Measurements from ENCODE around the gene MCTP2. TPM values are rescaled to one million over a fixed set of nuclear protein-coding genes. Genes with fewer than 3 reads are reported as not detected.

The MCTP2 gene
- polyA plus RNA-seq, 4 donors: 4.1 to 11.7 (median 5.6) TPM

GRCh38 chr15:94380798-94381197 is 149.4 kb downstream of the MCTP2 start:
- Histone ChIP-seq H3K9me3 (ENCODE audit: control insufficient read depth in 2 of 2, insufficient read depth in 1 of 2, low read depth in 1 of 2, low read length in 1 of 2) (no peaks in the 10 kb centered on the region), H3K27ac (ENCODE audit: low read depth in 1 of 3, low read length in 2 of 3) (no peak overlapping the region), H3K36me3 (ENCODE audit: control insufficient read depth in 3 of 3, insufficient read depth in 2 of 3, low read depth in 1 of 3, low read length in 3 of 3) (peaks cover 0 to 12% (median 7%) of the 10 kb centered on the region in 3 donors), H3K4me1 (ENCODE audit: control insufficient read depth in 3 of 3, insufficient read depth in 2 of 3, low read depth in 1 of 3, low read length in 2 of 3) (no peaks in the 10 kb centered on the region), H3K4me3 (ENCODE audit: low read depth in 1 of 3, low read length in 3 of 3) (no peak overlapping the region), H3K27me3 (ENCODE audit: control insufficient read depth in 3 of 3, insufficient read depth in 3 of 3, low read length in 3 of 3) (no peaks in the 10 kb centered on the region)
- DNase-seq (no peak), FAIRE-seq (no peak)
- WGBS, 3 donors: 85 to 96% (median 89%) methylated on average over 1 of the region's 1 CpG

DNA sequence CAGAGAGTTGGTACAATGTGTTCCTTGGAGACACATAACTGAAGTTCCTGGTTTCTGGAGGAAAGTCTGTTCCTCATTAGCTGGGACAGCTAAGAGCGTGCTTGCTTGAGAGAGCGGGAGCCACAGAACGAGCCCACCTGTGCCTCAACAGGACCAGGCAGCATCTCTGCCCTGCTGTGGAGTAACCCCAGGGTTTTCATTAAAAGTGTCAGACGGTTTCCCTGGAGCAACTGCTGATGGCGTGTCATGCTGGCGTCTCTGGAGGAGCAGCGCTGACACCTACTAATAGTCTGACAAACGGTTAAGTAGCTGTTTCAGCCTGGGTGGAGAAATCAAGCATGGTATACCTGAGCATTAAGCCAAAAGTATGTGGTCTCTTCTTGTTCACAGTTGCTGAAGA is 150.0 kb downstream of the MCTP2 start:
- no peak for FAIRE-seq

GRCh38 chr15:94383041-94383440 is 151.7 kb downstream of the MCTP2 start:
- FAIRE-seq: no peak
- peaks cover 0 to 11% (median 10%) of the 10 kb centered on the region in 3 donors for H3K36me3 ChIP-seq (ENCODE audit: control insufficient read depth in 3 of 3, insufficient read depth in 2 of 3, low read depth in 1 of 3, low read length in 3 of 3)

More for the DNA sequence above, 150.0 kb downstream of the MCTP2 start:
- 95 to 97% (median 96%) methylated on average over 8 of the region's 8 CpGs for WGBS, 3 donors
- Histone ChIP-seq H3K27me3 (ENCODE audit: control insufficient read depth in 3 of 3, insufficient read depth in 3 of 3, low read length in 3 of 3) (no peaks in the 10 kb centered on the region), H3K36me3 (ENCODE audit: control insufficient read depth in 3 of 3, insufficient read depth in 2 of 3, low read depth in 1 of 3, low read length in 3 of 3) (peaks cover 0 to 14% (median 9%) of the 10 kb centered on the region in 3 donors), H3K9me3 (ENCODE audit: control insufficient read depth in 2 of 2, insufficient read depth in 1 of 2, low read depth in 1 of 2, low read length in 1 of 2) (no peaks in the 10 kb centered on the region), H3K4me1 (ENCODE audit: control insufficient read depth in 3 of 3, insufficient read depth in 2 of 3, low read depth in 1 of 3, low read length in 2 of 3) (no peaks in the 10 kb centered on the region), H3K4me3 (ENCODE audit: low read depth in 1 of 3, low read length in 3 of 3) (no peak overlapping the region), H3K27ac (ENCODE audit: low read depth in 1 of 3, low read length in 2 of 3) (no peak overlapping the region)
- no peak for DNase-seq

DNA sequence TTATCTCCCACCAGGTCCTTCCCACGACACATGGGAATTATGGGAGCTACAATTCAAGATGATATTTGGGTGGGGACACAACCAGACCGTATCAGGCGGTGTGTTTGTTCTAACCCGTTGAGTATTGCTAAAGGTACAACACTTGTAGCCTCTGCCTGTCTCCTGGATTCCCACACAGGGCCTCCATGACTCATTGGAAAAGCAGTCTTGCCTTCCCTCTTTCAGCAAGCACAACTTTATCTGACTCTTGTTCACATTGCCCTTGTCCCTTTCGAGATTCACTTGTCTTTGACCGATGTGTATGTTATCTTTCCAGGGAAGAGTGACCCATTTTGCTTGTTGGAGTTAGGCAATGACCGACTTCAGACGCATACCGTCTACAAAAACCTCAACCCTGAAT is 152.3 kb downstream of the MCTP2 start:
- Histone ChIP-seq H3K27ac (ENCODE audit: low read depth in 1 of 3, low read length in 2 of 3) (no peak overlapping the region), H3K4me3 (ENCODE audit: low read depth in 1 of 3, low read length in 3 of 3) (no peak overlapping the region), H3K36me3 (ENCODE audit: control insufficient read depth in 3 of 3, insufficient read depth in 2 of 3, low read depth in 1 of 3, low read length in 3 of 3) (peaks cover under 1 to 12% (median 8%) of the 10 kb centered on the region in 3 donors), H3K27me3 (ENCODE audit: control insufficient read depth in 3 of 3, insufficient read depth in 3 of 3, low read length in 3 of 3) (no peaks in the 10 kb centered on the region), H3K4me1 (ENCODE audit: control insufficient read depth in 3 of 3, insufficient read depth in 2 of 3, low read depth in 1 of 3, low read length in 2 of 3) (no peaks in the 10 kb centered on the region), H3K9me3 (ENCODE audit: control insufficient read depth in 2 of 2, insufficient read depth in 1 of 2, low read depth in 1 of 2, low read length in 1 of 2) (no peaks in the 10 kb centered on the region)
- FAIRE-seq: no peak
- no peak for DNase-seq
- WGBS, 3 donors: 97 to 99% (median 97%) methylated on average over 9 of the region's 9 CpGs

More at GRCh38 chr15:94383041-94383440, 151.7 kb downstream of the MCTP2 start:
- 83 to 92% (median 91%) methylated on average over 3 of the region's 3 CpGs for WGBS, 3 donors
- Histone ChIP-seq H3K27me3 (ENCODE audit: control insufficient read depth in 3 of 3, insufficient read depth in 3 of 3, low read length in 3 of 3) (no peaks in the 10 kb centered on the region), H3K4me1 (ENCODE audit: control insufficient read depth in 3 of 3, insufficient read depth in 2 of 3, low read depth in 1 of 3, low read length in 2 of 3) (no peaks in the 10 kb centered on the region), H3K27ac (ENCODE audit: low read depth in 1 of 3, low read length in 2 of 3) (no peak overlapping the region), H3K4me3 (ENCODE audit: low read depth in 1 of 3, low read length in 3 of 3) (no peak overlapping the region), H3K9me3 (ENCODE audit: control insufficient read depth in 2 of 2, insufficient read depth in 1 of 2, low read depth in 1 of 2, low read length in 1 of 2) (no peaks in the 10 kb centered on the region)
- DNase-seq: no peak

- DNase-seq (no peak), FAIRE-seq (no peak)
- Histone ChIP-seq H3K9me3 (ENCODE audit: control insufficient read depth in 2 of 2, insufficient read depth in 1 of 2, low read depth in 1 of 2, low read length in 1 of 2) (no peaks in the 10 kb centered on the region), H3K4me3 (ENCODE audit: low read depth in 1 of 3, low read length in 3 of 3) (no peak overlapping the region), H3K27me3 (ENCODE audit: control insufficient read depth in 3 of 3, insufficient read depth in 3 of 3, low read length in 3 of 3) (no peaks in the 10 kb centered on the region), H3K36me3 (ENCODE audit: control insufficient read depth in 3 of 3, insufficient read depth in 2 of 3, low read depth in 1 of 3, low read length in 3 of 3) (peaks cover 3 to 12% (median 5%) of the 10 kb centered on the region in 3 donors), H3K27ac (ENCODE audit: low read depth in 1 of 3, low read length in 2 of 3) (no peak overlapping the region), H3K4me1 (ENCODE audit: control insufficient read depth in 3 of 3, insufficient read depth in 2 of 3, low read depth in 1 of 3, low read length in 2 of 3) (no peaks in the 10 kb centered on the region)
- WGBS, 3 donors: 63 to 71% (median 71%) methylated on average over 4 of the region's 4 CpGs
Observed at GRCh38 chr15:94385441-94385840, 154.1 kb downstream of the MCTP2 start.

- H3K36me3 ChIP-seq (ENCODE audit: control insufficient read depth in 3 of 3, insufficient read depth in 2 of 3, low read depth in 1 of 3, low read length in 3 of 3): peaks cover 3 to 11% (median 5%) of the 10 kb centered on the region in 3 donors
- FAIRE-seq: no peak
- 93% methylated on average over 7 of the region's 7 CpGs for WGBS, 3 donors
- H3K4me3 ChIP-seq (ENCODE audit: low read depth in 1 of 3, low read length in 3 of 3): no peak overlapping the region
- no peaks in the 10 kb centered on the region for H3K9me3 ChIP-seq (ENCODE audit: control insufficient read depth in 2 of 2, insufficient read depth in 1 of 2, low read depth in 1 of 2, low read length in 1 of 2)
- no peaks in the 10 kb centered on the region for H3K27me3 ChIP-seq (ENCODE audit: control insufficient read depth in 3 of 3, insufficient read depth in 3 of 3, low read length in 3 of 3)
- no peak overlapping the region for H3K27ac ChIP-seq (ENCODE audit: low read depth in 1 of 3, low read length in 2 of 3)
- DNase-seq: no peak
- H3K4me1 ChIP-seq (ENCODE audit: control insufficient read depth in 3 of 3, insufficient read depth in 2 of 3, low read depth in 1 of 3, low read length in 2 of 3): no peaks in the 10 kb centered on the region
Observed at GRCh38 chr15:94386351-94386750, 155.0 kb downstream of the MCTP2 start.

DNA sequence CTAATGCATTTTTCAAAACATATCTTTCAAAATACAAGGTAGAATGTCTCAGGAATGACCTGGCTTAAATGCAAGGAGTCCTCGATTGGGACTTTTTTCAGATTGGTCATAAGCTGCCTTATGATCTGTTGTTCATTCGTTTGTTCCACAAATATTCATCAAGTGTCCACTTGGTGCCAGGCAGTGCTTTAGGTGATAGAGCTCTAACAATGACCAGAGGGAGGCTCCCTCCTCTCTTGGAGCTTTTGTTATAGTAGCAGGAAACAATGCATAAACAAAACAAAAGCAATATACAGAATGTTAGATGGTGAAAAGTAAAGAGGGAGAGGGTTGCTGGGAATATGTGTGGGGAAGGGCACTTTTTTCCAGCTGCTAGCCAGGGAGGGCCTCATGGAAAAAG is 156.1 kb downstream of the MCTP2 start:
- Histone ChIP-seq H3K4me3 (ENCODE audit: low read depth in 1 of 3, low read length in 3 of 3) (no peak overlapping the region), H3K27me3 (ENCODE audit: control insufficient read depth in 3 of 3, insufficient read depth in 3 of 3, low read length in 3 of 3) (no peaks in the 10 kb centered on the region), H3K4me1 (ENCODE audit: control insufficient read depth in 3 of 3, insufficient read depth in 2 of 3, low read depth in 1 of 3, low read length in 2 of 3) (no peaks in the 10 kb centered on the region), H3K36me3 (ENCODE audit: control insufficient read depth in 3 of 3, insufficient read depth in 2 of 3, low read depth in 1 of 3, low read length in 3 of 3) (peaks cover 3 to 9% (median 5%) of the 10 kb centered on the region in 3 donors), H3K27ac (ENCODE audit: low read depth in 1 of 3, low read length in 2 of 3) (no peak overlapping the region), H3K9me3 (ENCODE audit: control insufficient read depth in 2 of 2, insufficient read depth in 1 of 2, low read depth in 1 of 2, low read length in 1 of 2) (no peaks in the 10 kb centered on the region)
- 80 to 88% (median 82%) methylated on average over 2 of the region's 2 CpGs for WGBS, 3 donors
- FAIRE-seq: no peak
- DNase-seq: no peak

GRCh38 chr15:94387849-94388441 is 156.6 kb downstream of the MCTP2 start:
- DNase-seq (no peak), FAIRE-seq (no peak)
- no peaks in the 10 kb centered on the region for H3K27me3 ChIP-seq (ENCODE audit: control insufficient read depth in 3 of 3, insufficient read depth in 3 of 3, low read length in 3 of 3)
- H3K4me3 ChIP-seq (ENCODE audit: low read depth in 1 of 3, low read length in 3 of 3): no peak overlapping the region
- H3K9me3 ChIP-seq (ENCODE audit: control insufficient read depth in 2 of 2, insufficient read depth in 1 of 2, low read depth in 1 of 2, low read length in 1 of 2): no peaks in the 10 kb centered on the region
- no peaks in the 10 kb centered on the region for H3K4me1 ChIP-seq (ENCODE audit: control insufficient read depth in 3 of 3, insufficient read depth in 2 of 3, low read depth in 1 of 3, low read length in 2 of 3)
- WGBS, 3 donors: 59 to 83% (median 73%) methylated on average over 7 of the region's 7 CpGs
- no peak overlapping the region for H3K27ac ChIP-seq (ENCODE audit: low read depth in 1 of 3, low read length in 2 of 3)
- H3K36me3 ChIP-seq (ENCODE audit: control insufficient read depth in 3 of 3, insufficient read depth in 2 of 3, low read depth in 1 of 3, low read length in 3 of 3): peaks cover 3 to 7% (median 5%) of the 10 kb centered on the region in 3 donors

GRCh38 chr15:94395640-94396039 is 164.3 kb downstream of the MCTP2 start:
- WGBS, 3 donors: 23 to 38% (median 34%) methylated on average over 1 of the region's 1 CpG
- Histone ChIP-seq H3K9me3 (ENCODE audit: control insufficient read depth in 2 of 2, insufficient read depth in 1 of 2, low read depth in 1 of 2, low read length in 1 of 2) (no peaks in the 10 kb centered on the region), H3K4me1 (ENCODE audit: control insufficient read depth in 3 of 3, insufficient read depth in 2 of 3, low read depth in 1 of 3, low read length in 2 of 3) (no peaks in the 10 kb centered on the region), H3K4me3 (ENCODE audit: low read depth in 1 of 3, low read length in 3 of 3) (no peak overlapping the region), H3K36me3 (ENCODE audit: control insufficient read depth in 3 of 3, insufficient read depth in 2 of 3, low read depth in 1 of 3, low read length in 3 of 3) (peaks cover 0 to 4% (median 2%) of the 10 kb centered on the region in 3 donors), H3K27me3 (ENCODE audit: control insufficient read depth in 3 of 3, insufficient read depth in 3 of 3, low read length in 3 of 3) (no peaks in the 10 kb centered on the region), H3K27ac (ENCODE audit: low read depth in 1 of 3, low read length in 2 of 3) (no peak overlapping the region)
- peak in 1 of 2 donors; percentile 10 for DNase-seq
- no peak for FAIRE-seq

All from small intestine (tissue), 7 donors.